Breast epithelium (tissue), 3 donors: Measurements from ENCODE around the gene OR4N2.
"Not testable (repeated sequence)": the region's sequence is repeated elsewhere in the genome, so short reads cannot be mapped to it uniquely, and the experiment has no call there.

Experiments
- CTCF ChIP-seq, 3 donors: fragments of 450-650 bp; IDR thresholded peaks; one replicate each; pipeline ENCODE4 v1.5.1; 2016 to 2017; ENCODE audit warnings: antibody characterized with exemption in 3 of 3, mild to moderate bottlenecking in 3 of 3, moderate library complexity in 3 of 3
- POLR2A ChIP-seq: fragments of 450-650 bp; IDR thresholded peaks from one replicate; pipeline ENCODE4 v1.6.1; 2016; ENCODE audit warnings: antibody characterized with exemption, mild to moderate bottlenecking, moderate library complexity
- POLR2AphosphoS5 ChIP-seq, 3 donors: sonication (generic); formaldehyde crosslinking; IDR thresholded peaks; one replicate each; pipeline ENCODE4 v1.6.1; 2017; ENCODE audit warnings: antibody characterized with exemption in 3 of 3

GRCh38 chr14:19834203-19834848 lies 30.8 kb downstream of the OR4N2 start:
- TF ChIP-seq CTCF (IDR thresholded peaks at IDR 0.05); POLR2A; POLR2AphosphoS5 (IDR thresholded peaks at IDR 0.05): not testable (repeated sequence)
